K562 (cell line): ENCODE results near the gene UBAC2. TPM values are rescaled to one million over a fixed set of nuclear protein-coding genes. Genes with fewer than 3 reads are reported as not detected.

Experiments used
- ATAC-seq: fragments of 200-7000 bp; cut with Tn5 transposase; 3 replicates; pipeline ENCODE4 v1.9.1; 2020; ENCODE audit warnings: moderate library complexity
- BruUV-seq: library from RNA; stranded (reverse); fragments of 400-500 nt; replicated peaks from 2 replicates; lab custom pipeline; 2021; lab: Mats Ljungman, UMichigan
- CTCF ChIA-PET: fragments of 300-600 bp; formaldehyde crosslinking; extraction: SDS; loops from one replicate; lab custom pipeline; 2021; ENCODE audit warnings: low intra/inter-chr PET ratio; lab: Yijun Ruan, JAX
- POLR2A ChIA-PET: fragments of 300-600, 350-650 bp; sonication (Branson Sonifier 250); formaldehyde crosslinking; extraction: SDS; loops from one replicate; lab custom pipeline; 2021; ENCODE audit warnings: antibody characterized with exemption, inconsistent platforms; lab: Yijun Ruan, JAX
- DNase-seq, 4 experiments: peaks; one replicate each; pipeline versions ENCODE4 v3.0.0 to v3.0.0-alpha.2; 2011 to 2018; ENCODE audit warnings: low spot score in 3 of 4, mixed read lengths in 3 of 4; ENCODE audit errors: extremely low read depth in 1 of 4
- FAIRE-seq: peaks from 2 replicates; lab custom pipeline; 2011; peaks lifted over from hg19 to GRCh38; lab: Jason Lieb, UNC
- H2AFZ ChIP-seq: 2 replicates; pipeline ENCODE4 v1.6.0; 2011; ENCODE audit warnings: low read depth, low read length, control low read depth, inconsistent platforms
- H3K27ac ChIP-seq: fragments of 200-600 bp; 3 replicates; pipeline ENCODE4 v1.8.0; 2011; ENCODE audit warnings: low read depth, mild to moderate bottlenecking, control low read depth, inconsistent platforms, low read length, moderate library complexity, mixed read lengths; ENCODE audit errors: extremely low read depth
- H3K27me3 ChIP-seq, 2 experiments: fragments of 300-600 bp in 1 of 2; 2 replicates in 1 of 2; 3 replicates in 1 of 2; pipeline versions ENCODE4 v1.6.0 to v1.8.0; 2011; ENCODE audit warnings: inconsistent platforms in 2 of 2, low read length in 2 of 2, mild to moderate bottlenecking in 1 of 2, mixed read lengths in 1 of 2, moderate library complexity in 1 of 2; ENCODE audit not compliant: control insufficient read depth in 2 of 2, insufficient read depth in 2 of 2
- H3K36me3 ChIP-seq: fragments of 300-600 bp; 3 replicates; pipeline ENCODE4 v1.8.0; 2011; ENCODE audit warnings: mild to moderate bottlenecking, low read length, inconsistent platforms; ENCODE audit not compliant: control insufficient read depth, insufficient read depth
- H3K4me1 ChIP-seq, 2 experiments: fragments of 200-600 bp in 1 of 2; replicated peaks in 1 of 2; 2 replicates in 1 of 2; 3 replicates in 1 of 2; pipeline versions ENCODE4 v1.5.1 to v1.8.0; 2011; ENCODE audit warnings: inconsistent platforms in 2 of 2, low read length in 2 of 2, mild to moderate bottlenecking in 1 of 2, mixed read lengths in 1 of 2, moderate library complexity in 1 of 2; ENCODE audit not compliant: control insufficient read depth in 2 of 2, insufficient read depth in 2 of 2
- H3K4me2 ChIP-seq: 2 replicates; pipeline ENCODE4 v1.6.1; 2011; ENCODE audit warnings: low read length, control low read depth, inconsistent platforms, mixed read lengths; ENCODE audit not compliant: insufficient read depth
- H3K4me3 ChIP-seq: fragments of 200-600 bp; sonication (generic), shearing (Covaris generic); 2 replicates; pipeline ENCODE4 v1.5.1; 2016; ENCODE audit warnings: control low read depth, inconsistent platforms
- H3K79me2 ChIP-seq: fragments of 200-600 bp; 3 replicates; pipeline ENCODE4 v1.8.0; 2011; ENCODE audit warnings: low read length, inconsistent platforms; ENCODE audit not compliant: control insufficient read depth, insufficient read depth
- H3K9ac ChIP-seq, 2 experiments: 2 replicates each; pipeline versions ENCODE4 v1.6.0 to v1.6.1; 2011; ENCODE audit warnings: low read depth in 2 of 2, low read length in 2 of 2, control low read depth in 1 of 2, inconsistent platforms in 1 of 2, mild to moderate bottlenecking in 1 of 2, mixed read lengths in 1 of 2; ENCODE audit not compliant: insufficient read depth in 1 of 2
- H3K9me1 ChIP-seq: one replicate; pipeline ENCODE4 v1.6.0; 2011; ENCODE audit warnings: inconsistent platforms, mild to moderate bottlenecking, low read length, moderate library complexity; ENCODE audit not compliant: control insufficient read depth, insufficient read depth
- H3K9me3 ChIP-seq: replicated peaks from 2 replicates; pipeline ENCODE4 v1.5.1; 2011; ENCODE audit warnings: low read depth, low read length, inconsistent platforms; ENCODE audit not compliant: control insufficient read depth, insufficient read depth
- H4K20me1 ChIP-seq: replicated peaks from 2 replicates; pipeline ENCODE4 v1.6.1; 2011; ENCODE audit warnings: low read length, inconsistent platforms, mixed read lengths; ENCODE audit not compliant: control insufficient read depth, insufficient read depth
- CEBPG ChIP-seq, 3 experiments: fragments of 200-800 bp in 1 of 3; sonication (Bioruptor generic) in 1 of 3; sonication (generic) in 1 of 3; formaldehyde crosslinking in 1 of 3; IDR thresholded peaks in 2 of 3; conservative IDR thresholded peaks in 1 of 3; 2 replicates each; pipeline versions ENCODE4 v1.6.1 to v1.8.0; 2016 to 2022; ENCODE audit warnings: missing compliant biosample characterization in 2 of 3, missing genetic modification characterization in 2 of 3, mild to moderate bottlenecking in 1 of 3, missing genetic modification reagents in 1 of 3
- DLX4 ChIP-seq: fragments of 250-450 bp; sonication (Bioruptor Pico); IDR thresholded peaks from 2 replicates; pipeline ENCODE4 v1.6.1; 2021; ENCODE audit warnings: mild to moderate bottlenecking
- FOSL1 ChIP-seq: fragments of 200-800 bp; sonication (Bioruptor generic); conservative IDR thresholded peaks from 2 replicates; pipeline ENCODE4 v1.6.1; 2016; ENCODE audit warnings: missing genetic modification characterization, missing compliant biosample characterization
- MAFK ChIP-seq: IDR thresholded peaks from 2 replicates; pipeline ENCODE4 v1.6.1; 2011; ENCODE audit warnings: low read length, improper control_type of control experiment
- SNRNP70 ChIP-seq: fragments of 200-400 bp; formaldehyde crosslinking; optimal IDR thresholded peaks from 2 replicates; pipeline ENCODE3; 2017; ENCODE audit warnings: low read depth, low read length
- WGBS: fragments of 100-300 bp; shearing (Covaris generic); methylation state at CpG from one replicate; pipeline ENCODE4 v1.1.6; 2016; ENCODE audit warnings: low coverage, mixed read lengths; ENCODE audit not compliant: insufficient coverage; ENCODE audit errors: missing lambda C conversion rate; 5-methylcytosine and 5-hydroxymethylcytosine counted together
- in situ Hi-C: fragments of 300-500 bp; cut with MboI; formaldehyde crosslinking; loops from 4 replicates; pipeline ENCODE4 v1.15.0; 2018; ENCODE audit warnings: inconsistent platforms, mixed read lengths
- intact Hi-C: fragments of 100-400 bp; cut with micrococcal nuclease; formaldehyde crosslinking; loops from 2 replicates; pipeline ENCODE4 v1.14.2; 2022
- polyA plus RNA-seq, 8 experiments: library from polyadenylated mRNA; depleted of rRNA in 4 of 8; stranded (reverse) in 5 of 8; unstranded in 3 of 8; fragments of >200 nt; fragmentation: Nextera tagmentation in 2 of 8; fragmentation: Illumina TruSeq in 1 of 8; extraction: Ambion mirVana in 2 of 8; extraction: Trizol in 1 of 8; gene quantifications; 2 replicates each; pipeline versions ENCODE4 v1.2.1 to v1.2.3, GENCODE V29; 2011 to 2014; ENCODE audit warnings: inconsistent platforms in 1 of 8, missing spikeins in 1 of 8
- total RNA-seq, 7 experiments: library from RNA; depleted of rRNA in 6 of 7; stranded (reverse); fragments of >200 nt in 6 of 7; fragmentation: Illumina TruSeq in 2 of 7; extraction: Trizol in 2 of 7; gene quantifications; 2 replicates each; pipeline versions ENCODE4 v1.2.1 to v1.2.3, GENCODE V29; 2011 to 2021; ENCODE audit warnings: low replicate concordance in 1 of 7
- TF ChIP-seq, protein P1 (sequence below): sonication (generic); formaldehyde crosslinking; IDR thresholded peaks from 2 replicates; pipeline ENCODE4 v1.8.0; 2022; ENCODE audit warnings: mild to moderate bottlenecking, missing genetic modification reagents, borderline replicate concordance

The UBAC2 gene
- total and polyA plus RNA-seq, 9 of the 15 experiments (the other 6 are each of a cell fraction or from before 2014, with no cell fraction given) = 6.0 to 84.1 (median 32.3) TPM

- peak; percentile 4; the same call in 1 of the 2 replicates for TF ChIP-seq MAFK
- TF ChIP-seq FOSL1 (tag) = peak; percentile 80
- TF ChIP-seq, all 486 proteins: peak for 10
Observed at GRCh38 chr13:99432609-99433542, 232.2 kb downstream of the UBAC2 start (continued).

DNA sequence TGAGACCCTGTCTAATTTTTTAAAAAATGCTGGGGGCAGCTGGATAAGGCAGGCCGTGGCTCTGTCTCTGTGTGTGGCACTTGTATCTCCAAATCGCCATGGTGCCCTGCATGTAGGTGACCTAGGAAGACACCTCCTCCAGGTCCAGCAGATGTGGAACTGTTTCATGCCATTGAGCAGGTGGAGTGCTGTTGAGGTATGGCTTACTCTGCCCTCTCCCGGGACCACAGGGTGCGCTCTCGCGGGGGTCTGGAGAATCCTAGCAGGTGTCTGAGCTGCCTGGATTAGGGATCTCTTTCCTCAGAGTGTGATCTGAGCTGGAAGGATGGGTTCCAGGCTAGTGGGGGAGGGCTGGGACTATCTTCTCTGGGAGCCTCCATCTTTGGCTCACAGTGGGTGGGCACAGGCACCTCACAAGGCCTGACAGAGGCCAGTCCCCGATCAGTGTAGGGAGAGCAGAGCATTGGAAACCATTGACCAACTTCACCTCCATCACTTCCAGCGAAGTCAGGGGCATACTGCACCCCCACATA is 233.0 kb downstream of the UBAC2 start:
- peak overlapping the region; percentile 39; the same call in 2 of the 3 replicates for H3K27ac ChIP-seq
- DNase-seq (no peak), ATAC-seq (no peak), FAIRE-seq (no peak)
- H2AFZ ChIP-seq = peak overlapping the region; percentile 74
- CTCF ChIA-PET = interaction anchor here (4.1 kb wide), 1 partner anchor 163 kb away, joined by 73 read pairs; no protein-coding TSS in a partner anchor
- H4K20me1 ChIP-seq = no peaks in the 10 kb centered on the region
- no peaks in the 10 kb centered on the region for H3K36me3 ChIP-seq
- POLR2A ChIA-PET = interaction anchor here (0.9 kb wide), 1 partner anchor 19 kb away, joined by 3 read pairs; no protein-coding TSS in a partner anchor
- peak overlapping the region in 1 of 2 experiments; percentile 28; a peak in 1 of 4 replicates for H3K9ac ChIP-seq
- no peaks in the 10 kb centered on the region for H3K79me2 ChIP-seq
- H3K27me3 ChIP-seq = peaks cover 0 to under 1% of the 10 kb centered on the region in 2 experiments; a peak in 1 of 5 replicates
- in situ Hi-C loops (loop anchor here (10.0 to 25.0 kb wide), 2 partner anchors 259 to 804 kb away; no protein-coding TSS in a partner anchor), intact Hi-C loops (no loop called here)
- no peaks in the 10 kb centered on the region; the same call in 1 of the 2 replicates for H3K9me3 ChIP-seq
- BruUV-seq = no TSS peak
- H3K9me1 ChIP-seq = no peaks in the 10 kb centered on the region
- WGBS = 78% methylated on average over 5 of the region's 8 CpGs
- H3K4me2 ChIP-seq = peak overlapping the region; percentile 40; the same call in 1 of the 2 replicates
- H3K4me1 ChIP-seq = peaks cover 24 to 28% of the 10 kb centered on the region in 2 experiments; a peak in 4 of 5 replicates
- no peak overlapping the region for H3K4me3 ChIP-seq
- TF ChIP-seq, protein P1, sequence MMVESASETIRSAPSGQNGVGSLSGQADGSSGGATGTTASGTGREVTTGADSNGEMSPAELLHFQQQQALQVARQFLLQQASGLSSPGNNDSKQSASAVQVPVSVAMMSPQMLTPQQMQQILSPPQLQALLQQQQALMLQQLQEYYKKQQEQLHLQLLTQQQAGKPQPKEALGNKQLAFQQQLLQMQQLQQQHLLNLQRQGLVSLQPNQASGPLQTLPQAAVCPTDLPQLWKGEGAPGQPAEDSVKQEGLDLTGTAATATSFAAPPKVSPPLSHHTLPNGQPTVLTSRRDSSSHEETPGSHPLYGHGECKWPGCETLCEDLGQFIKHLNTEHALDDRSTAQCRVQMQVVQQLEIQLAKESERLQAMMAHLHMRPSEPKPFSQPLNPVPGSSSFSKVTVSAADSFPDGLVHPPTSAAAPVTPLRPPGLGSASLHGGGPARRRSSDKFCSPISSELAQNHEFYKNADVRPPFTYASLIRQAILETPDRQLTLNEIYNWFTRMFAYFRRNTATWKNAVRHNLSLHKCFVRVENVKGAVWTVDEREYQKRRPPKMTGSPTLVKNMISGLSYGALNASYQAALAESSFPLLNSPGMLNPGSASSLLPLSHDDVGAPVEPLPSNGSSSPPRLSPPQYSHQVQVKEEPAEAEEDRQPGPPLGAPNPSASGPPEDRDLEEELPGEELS (CRISPR knock-in tag) = no peak
- TF ChIP-seq CEBPG (CRISPR knock-in tag; IDR thresholded peaks at IDR 0.05) (no peak), CEBPG (tag; conservative IDR thresholded peaks at IDR 0.05 in 1 of 2, IDR thresholded peaks at IDR 0.05 in 1 of 2) (no peak), DLX4 (no peak), SNRNP70 (no peak)
